WTC11 (cell line): Measurements from ENCODE around the gene ZNF672. TPM values are rescaled to one million over a fixed set of nuclear protein-coding genes. Genes with fewer than 3 reads are reported as not detected.

Experiments
- ATAC-seq: fragments of 200-7000 bp; cut with Tn5 transposase; 2 replicates; pipeline ENCODE4 v1.10.0; 2021; ENCODE audit warnings: mild to moderate bottlenecking, moderate library complexity
- CTCF ChIA-PET: fragments of 300-600 bp; sonication (Branson Sonifier 250); formaldehyde crosslinking; loops from one replicate; lab custom pipeline; 2021; ENCODE audit warnings: antibody characterized with exemption; lab: Charles Lee
- POLR2A ChIA-PET: fragments of 350-600 bp; sonication (Branson Sonifier 250); formaldehyde crosslinking; loops from one replicate; lab custom pipeline; 2021; ENCODE audit warnings: antibody characterized with exemption; lab: Charles Lee
- DNase-seq: peaks from one replicate; pipeline ENCODE4 v3.0.0; 2021; ENCODE audit warnings: low spot score
- H3K27ac Mint-ChIP-seq: 2 replicates; pipeline ENCODE4 v1.8.0; 2021; ENCODE audit warnings: mixed read lengths
- H3K27me3 Mint-ChIP-seq: 2 replicates; pipeline ENCODE4 v1.8.0; 2021; ENCODE audit warnings: low read depth, mild to moderate bottlenecking, moderate library complexity, mixed read lengths
- H3K36me3 Mint-ChIP-seq: 2 replicates; pipeline ENCODE4 v1.8.0; 2021; ENCODE audit warnings: mixed read lengths
- H3K4me1 Mint-ChIP-seq: 2 replicates; pipeline ENCODE4 v1.8.0; 2022; ENCODE audit warnings: mixed read lengths
- H3K4me3 Mint-ChIP-seq: 2 replicates; pipeline ENCODE4 v1.8.0; 2021; ENCODE audit warnings: mild to moderate bottlenecking, moderate library complexity, mixed read lengths
- H3K9me3 Mint-ChIP-seq: 2 replicates; pipeline ENCODE4 v1.8.0; 2021; ENCODE audit warnings: mixed read lengths
- CBFB ChIP-seq: sonication (generic); formaldehyde crosslinking; IDR thresholded peaks from 2 replicates; pipeline ENCODE4 v1.8.1; 2022; ENCODE audit warnings: mild to moderate bottlenecking, low read depth, missing genetic modification reagents
- EMX1 ChIP-seq: fragments of 250-450 bp; sonication (Bioruptor Pico); IDR thresholded peaks from 2 replicates; pipeline ENCODE4 v1.8.0; 2021; ENCODE audit warnings: mild to moderate bottlenecking
- ESRRA ChIP-seq: sonication (generic); formaldehyde crosslinking; IDR thresholded peaks from 2 replicates; pipeline ENCODE4 v1.8.1; 2022; ENCODE audit warnings: mild to moderate bottlenecking, missing genetic modification reagents, borderline replicate concordance
- ETV6 ChIP-seq: sonication (generic); formaldehyde crosslinking; IDR thresholded peaks from 2 replicates; pipeline ENCODE4 v1.8.1; 2022; ENCODE audit warnings: mild to moderate bottlenecking, missing genetic modification reagents
- FOXK1 ChIP-seq: sonication (generic); formaldehyde crosslinking; IDR thresholded peaks from 2 replicates; pipeline ENCODE4 v1.8.0; 2022; ENCODE audit warnings: mild to moderate bottlenecking, moderate library complexity, missing genetic modification reagents
- GRHL2 ChIP-seq: fragments of 250-450 bp; sonication (Bioruptor Pico); IDR thresholded peaks from 2 replicates; pipeline ENCODE4 v1.8.0; 2022; ENCODE audit warnings: mild to moderate bottlenecking, moderate library complexity; ENCODE audit not compliant: insufficient replicate concordance, severe bottlenecking
- HMGA2 ChIP-seq: fragments of 250-450 bp; sonication (Bioruptor Pico); IDR thresholded peaks from 2 replicates; pipeline ENCODE4 v1.4.0; 2021; ENCODE audit warnings: mild to moderate bottlenecking, moderate library complexity
- JUN ChIP-seq: sonication (generic); formaldehyde crosslinking; IDR thresholded peaks from 2 replicates; pipeline ENCODE4 v1.8.0; 2023; ENCODE audit warnings: mild to moderate bottlenecking, missing genetic modification reagents
- MXD4 ChIP-seq: fragments of 250-450 bp; sonication (Bioruptor Pico); IDR thresholded peaks from 2 replicates; pipeline ENCODE4 v1.8.0; 2021; ENCODE audit warnings: mild to moderate bottlenecking, moderate library complexity, borderline replicate concordance
- NFATC4 ChIP-seq: fragments of 250-450 bp; sonication (Bioruptor Pico); IDR thresholded peaks from 2 replicates; pipeline ENCODE4 v1.9.0; 2021; ENCODE audit warnings: mild to moderate bottlenecking
- SMAD3 ChIP-seq: sonication (generic); formaldehyde crosslinking; IDR thresholded peaks from 2 replicates; pipeline ENCODE4 v1.8.0; 2022; ENCODE audit warnings: missing genetic modification reagents, mild to moderate bottlenecking, borderline replicate concordance
- SMAD4 ChIP-seq: sonication (generic); formaldehyde crosslinking; IDR thresholded peaks from 2 replicates; pipeline ENCODE4 v1.8.0; 2022; ENCODE audit warnings: mild to moderate bottlenecking, missing genetic modification reagents
- SP1 ChIP-seq: sonication (generic); formaldehyde crosslinking; conservative IDR thresholded peaks from 2 replicates; pipeline ENCODE4 v1.8.1; 2022; ENCODE audit warnings: missing genetic modification reagents
- TCF7 ChIP-seq: sonication (generic); formaldehyde crosslinking; IDR thresholded peaks from 2 replicates; pipeline ENCODE4 v1.8.0; 2022; ENCODE audit warnings: mild to moderate bottlenecking, low read depth, missing genetic modification reagents, moderate library complexity
- TP53 ChIP-seq: sonication (generic); formaldehyde crosslinking; IDR thresholded peaks from 2 replicates; pipeline ENCODE4 v1.8.1; 2023; ENCODE audit warnings: mild to moderate bottlenecking, missing genetic modification reagents
- ZNF232 ChIP-seq: sonication (generic); formaldehyde crosslinking; IDR thresholded peaks from 2 replicates; pipeline ENCODE4 v1.8.0; 2022; ENCODE audit warnings: mild to moderate bottlenecking, missing genetic modification reagents
- ZNF396 ChIP-seq: fragments of 250-450 bp; sonication (Bioruptor Pico); IDR thresholded peaks from 2 replicates; pipeline ENCODE4 v1.8.0; 2021; ENCODE audit warnings: mild to moderate bottlenecking, moderate library complexity, borderline replicate concordance
- total RNA-seq: library from RNA; stranded (reverse); gene quantifications from 3 replicates; pipeline ENCODE4 v1.2.3, GENCODE V29; 2021
- TF ChIP-seq, protein P1 (sequence below): sonication (generic); formaldehyde crosslinking; IDR thresholded peaks from 2 replicates; pipeline ENCODE4 v1.8.1; 2022; ENCODE audit warnings: mild to moderate bottlenecking, moderate library complexity, missing genetic modification reagents
- TF ChIP-seq, protein P2 (sequence below): sonication (generic); formaldehyde crosslinking; IDR thresholded peaks from 2 replicates; pipeline ENCODE4 v1.8.1; 2023; ENCODE audit warnings: mild to moderate bottlenecking, missing genetic modification reagents, moderate library complexity
- TF ChIP-seq, protein P3 (sequence below): sonication (generic); formaldehyde crosslinking; IDR thresholded peaks from 2 replicates; pipeline ENCODE4 v1.8.1; 2023; ENCODE audit warnings: mild to moderate bottlenecking, missing genetic modification reagents, moderate library complexity
- TF ChIP-seq, protein P4 (sequence below): sonication (generic); formaldehyde crosslinking; IDR thresholded peaks from 2 replicates; pipeline ENCODE4 v1.8.0; 2023; ENCODE audit warnings: missing genetic modification reagents
- TF ChIP-seq, protein P5 (sequence below): sonication (generic); formaldehyde crosslinking; IDR thresholded peaks from 2 replicates; pipeline ENCODE4 v1.8.1; 2022; ENCODE audit warnings: mild to moderate bottlenecking, missing genetic modification reagents, moderate library complexity, borderline replicate concordance
- TF ChIP-seq, protein P6 (sequence below): sonication (generic); formaldehyde crosslinking; IDR thresholded peaks from 2 replicates; pipeline ENCODE4 v1.8.1; 2023; ENCODE audit warnings: mild to moderate bottlenecking, missing genetic modification reagents
- TF ChIP-seq, protein P7 (sequence below): fragments of 250-450 bp; sonication (Bioruptor Pico); conservative IDR thresholded peaks from 2 replicates; pipeline ENCODE4 v1.9.0; 2021; ENCODE audit warnings: mild to moderate bottlenecking
- TF ChIP-seq, protein P8 (sequence below): fragments of 200-600 bp; IDR thresholded peaks from 2 replicates; pipeline ENCODE4 v1.8.0; 2022; ENCODE audit warnings: antibody characterized with exemption

ZNF672 gene
- total RNA-seq, 1 experiment from 2014 or later, result 37.9 TPM

DNA sequence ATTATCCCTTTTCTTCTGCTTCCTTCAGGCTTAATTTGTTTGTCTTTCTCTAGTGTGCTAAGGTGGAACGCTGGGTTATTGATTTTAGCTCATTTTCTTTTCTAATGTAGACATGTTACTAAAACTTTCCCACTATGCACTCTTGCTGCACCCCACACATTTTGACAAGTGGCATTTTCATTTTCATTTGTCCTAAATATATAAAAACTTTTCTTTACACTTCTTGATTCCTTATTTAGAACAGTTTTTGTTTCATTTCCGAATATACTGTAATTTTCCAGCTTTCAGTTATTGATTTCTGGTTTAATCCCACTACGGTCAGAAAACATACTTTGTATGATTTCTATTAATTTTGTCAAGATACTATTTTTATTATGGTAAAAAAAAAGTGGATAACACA, 37.6 kb upstream of the ZNF672 start:
- Mint-ChIP-seq H3K4me1 (no peaks in the 10 kb centered on the region), H3K36me3 (peaks cover 40% of the 10 kb centered on the region), H3K9me3 (peaks cover 80% of the 10 kb centered on the region), H3K27ac (no peak overlapping the region), H3K4me3 (no peak overlapping the region), H3K27me3 (peaks cover 20% of the 10 kb centered on the region)
- ChIA-PET CTCF (no interaction called here), POLR2A (no interaction called here)
- no peak for DNase-seq
- no peak for TF ChIP-seq NFATC4 (CRISPR knock-in tag)
- no peak for TF ChIP-seq SMAD4 (CRISPR knock-in tag)
- TF ChIP-seq GRHL2 (CRISPR knock-in tag), result no peak
- TF ChIP-seq, protein P1, sequence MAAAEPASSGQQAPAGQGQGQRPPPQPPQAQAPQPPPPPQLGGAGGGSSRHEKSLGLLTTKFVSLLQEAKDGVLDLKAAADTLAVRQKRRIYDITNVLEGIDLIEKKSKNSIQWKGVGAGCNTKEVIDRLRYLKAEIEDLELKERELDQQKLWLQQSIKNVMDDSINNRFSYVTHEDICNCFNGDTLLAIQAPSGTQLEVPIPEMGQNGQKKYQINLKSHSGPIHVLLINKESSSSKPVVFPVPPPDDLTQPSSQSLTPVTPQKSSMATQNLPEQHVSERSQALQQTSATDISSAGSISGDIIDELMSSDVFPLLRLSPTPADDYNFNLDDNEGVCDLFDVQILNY, result no peak
- TF ChIP-seq, protein P2, sequence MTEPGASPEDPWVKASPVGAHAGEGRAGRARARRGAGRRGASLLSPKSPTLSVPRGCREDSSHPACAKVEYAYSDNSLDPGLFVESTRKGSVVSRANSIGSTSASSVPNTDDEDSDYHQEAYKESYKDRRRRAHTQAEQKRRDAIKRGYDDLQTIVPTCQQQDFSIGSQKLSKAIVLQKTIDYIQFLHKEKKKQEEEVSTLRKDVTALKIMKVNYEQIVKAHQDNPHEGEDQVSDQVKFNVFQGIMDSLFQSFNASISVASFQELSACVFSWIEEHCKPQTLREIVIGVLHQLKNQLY (CRISPR knock-in tag), result no peak
- TF ChIP-seq ESRRA, result no peak
- TF ChIP-seq, protein P3, sequence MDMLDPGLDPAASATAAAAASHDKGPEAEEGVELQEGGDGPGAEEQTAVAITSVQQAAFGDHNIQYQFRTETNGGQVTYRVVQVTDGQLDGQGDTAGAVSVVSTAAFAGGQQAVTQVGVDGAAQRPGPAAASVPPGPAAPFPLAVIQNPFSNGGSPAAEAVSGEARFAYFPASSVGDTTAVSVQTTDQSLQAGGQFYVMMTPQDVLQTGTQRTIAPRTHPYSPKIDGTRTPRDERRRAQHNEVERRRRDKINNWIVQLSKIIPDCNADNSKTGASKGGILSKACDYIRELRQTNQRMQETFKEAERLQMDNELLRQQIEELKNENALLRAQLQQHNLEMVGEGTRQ (CRISPR knock-in tag), result no peak
- no peak for TF ChIP-seq ZNF232
- no peak for ATAC-seq

DNA sequence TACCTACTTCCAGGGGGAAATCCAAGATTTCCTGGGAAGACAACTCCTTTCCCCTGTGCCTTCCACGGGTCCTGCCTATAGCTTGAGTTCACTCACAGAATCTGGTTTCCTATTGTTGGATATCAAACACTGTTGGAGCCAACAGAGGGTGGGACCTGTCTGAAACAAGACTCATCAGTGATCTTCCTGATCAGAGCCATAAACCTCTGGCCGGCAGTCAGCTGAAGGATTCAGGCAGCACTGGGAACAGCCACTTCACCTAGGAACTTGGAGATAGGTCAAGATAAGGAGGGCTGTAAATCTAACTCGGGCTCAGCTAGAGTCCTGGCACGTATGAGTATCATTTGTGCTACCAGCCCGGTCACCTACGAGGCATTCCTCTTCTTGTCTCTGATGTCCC, 35.6 kb upstream of the ZNF672 start:
- POLR2A ChIA-PET, result no interaction called here
- TF ChIP-seq, protein P2 (CRISPR knock-in tag), result no peak
- TF ChIP-seq TCF7 (CRISPR knock-in tag), result no peak
- TF ChIP-seq CBFB (CRISPR knock-in tag), result no peak
- TF ChIP-seq, protein P4, sequence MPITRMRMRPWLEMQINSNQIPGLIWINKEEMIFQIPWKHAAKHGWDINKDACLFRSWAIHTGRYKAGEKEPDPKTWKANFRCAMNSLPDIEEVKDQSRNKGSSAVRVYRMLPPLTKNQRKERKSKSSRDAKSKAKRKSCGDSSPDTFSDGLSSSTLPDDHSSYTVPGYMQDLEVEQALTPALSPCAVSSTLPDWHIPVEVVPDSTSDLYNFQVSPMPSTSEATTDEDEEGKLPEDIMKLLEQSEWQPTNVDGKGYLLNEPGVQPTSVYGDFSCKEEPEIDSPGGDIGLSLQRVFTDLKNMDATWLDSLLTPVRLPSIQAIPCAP, result no peak
- TF ChIP-seq, protein P5, sequence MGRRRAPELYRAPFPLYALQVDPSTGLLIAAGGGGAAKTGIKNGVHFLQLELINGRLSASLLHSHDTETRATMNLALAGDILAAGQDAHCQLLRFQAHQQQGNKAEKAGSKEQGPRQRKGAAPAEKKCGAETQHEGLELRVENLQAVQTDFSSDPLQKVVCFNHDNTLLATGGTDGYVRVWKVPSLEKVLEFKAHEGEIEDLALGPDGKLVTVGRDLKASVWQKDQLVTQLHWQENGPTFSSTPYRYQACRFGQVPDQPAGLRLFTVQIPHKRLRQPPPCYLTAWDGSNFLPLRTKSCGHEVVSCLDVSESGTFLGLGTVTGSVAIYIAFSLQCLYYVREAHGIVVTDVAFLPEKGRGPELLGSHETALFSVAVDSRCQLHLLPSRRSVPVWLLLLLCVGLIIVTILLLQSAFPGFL (CRISPR knock-in tag), result no peak
- no peak for TF ChIP-seq SP1 (CRISPR knock-in tag)
- no peak for TF ChIP-seq MXD4 (CRISPR knock-in tag)
- TF ChIP-seq ZNF396, result no peak
- TF ChIP-seq HMGA2, result no peak
- TF ChIP-seq JUN (CRISPR knock-in tag), result no peak
- TF ChIP-seq, protein P6, sequence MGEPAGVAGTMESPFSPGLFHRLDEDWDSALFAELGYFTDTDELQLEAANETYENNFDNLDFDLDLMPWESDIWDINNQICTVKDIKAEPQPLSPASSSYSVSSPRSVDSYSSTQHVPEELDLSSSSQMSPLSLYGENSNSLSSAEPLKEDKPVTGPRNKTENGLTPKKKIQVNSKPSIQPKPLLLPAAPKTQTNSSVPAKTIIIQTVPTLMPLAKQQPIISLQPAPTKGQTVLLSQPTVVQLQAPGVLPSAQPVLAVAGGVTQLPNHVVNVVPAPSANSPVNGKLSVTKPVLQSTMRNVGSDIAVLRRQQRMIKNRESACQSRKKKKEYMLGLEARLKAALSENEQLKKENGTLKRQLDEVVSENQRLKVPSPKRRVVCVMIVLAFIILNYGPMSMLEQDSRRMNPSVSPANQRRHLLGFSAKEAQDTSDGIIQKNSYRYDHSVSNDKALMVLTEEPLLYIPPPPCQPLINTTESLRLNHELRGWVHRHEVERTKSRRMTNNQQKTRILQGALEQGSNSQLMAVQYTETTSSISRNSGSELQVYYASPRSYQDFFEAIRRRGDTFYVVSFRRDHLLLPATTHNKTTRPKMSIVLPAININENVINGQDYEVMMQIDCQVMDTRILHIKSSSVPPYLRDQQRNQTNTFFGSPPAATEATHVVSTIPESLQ (CRISPR knock-in tag), result no peak
- no peak for TF ChIP-seq TP53 (CRISPR knock-in tag)
- no peak for TF ChIP-seq EMX1 (CRISPR knock-in tag)
- no peak for TF ChIP-seq FOXK1 (CRISPR knock-in tag)
- TF ChIP-seq, protein P7, sequence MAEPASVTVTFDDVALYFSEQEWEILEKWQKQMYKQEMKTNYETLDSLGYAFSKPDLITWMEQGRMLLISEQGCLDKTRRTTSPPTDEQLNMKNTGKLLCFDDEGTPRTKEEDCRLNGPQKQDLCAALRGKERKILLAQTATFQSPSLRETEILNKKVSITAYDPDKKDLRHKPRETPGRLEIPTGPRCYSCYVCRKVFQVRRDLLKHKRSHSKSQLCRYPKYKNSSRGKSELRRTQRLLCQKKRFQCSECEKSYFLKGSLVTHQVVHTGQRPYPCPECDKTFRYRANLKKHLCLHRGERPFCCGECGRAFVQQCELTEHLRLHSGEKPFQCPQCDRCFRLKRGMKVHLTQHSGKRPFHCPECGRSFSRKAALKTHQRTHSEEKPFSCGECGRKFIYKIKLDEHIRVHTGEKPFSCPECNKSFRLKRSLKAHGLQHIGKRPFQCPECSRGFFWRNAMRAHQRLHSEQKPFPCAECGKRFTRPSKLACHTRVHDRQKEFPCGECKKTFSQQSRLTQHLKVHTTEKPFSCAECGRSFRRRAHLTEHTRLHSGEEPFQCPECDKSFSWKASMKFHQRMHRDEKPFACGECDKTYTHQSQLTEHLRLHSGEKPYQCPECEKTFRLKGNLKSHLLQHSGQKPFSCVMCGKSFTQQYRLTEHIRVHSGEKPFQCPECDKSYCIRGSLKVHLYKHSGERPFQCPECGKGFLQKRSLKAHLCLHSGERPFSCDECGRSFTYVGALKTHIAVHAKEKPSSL, result no peak
- TF ChIP-seq ETV6 (CRISPR knock-in tag), result no peak
- TF ChIP-seq SMAD3, result no peak
- TF ChIP-seq, protein P8, sequence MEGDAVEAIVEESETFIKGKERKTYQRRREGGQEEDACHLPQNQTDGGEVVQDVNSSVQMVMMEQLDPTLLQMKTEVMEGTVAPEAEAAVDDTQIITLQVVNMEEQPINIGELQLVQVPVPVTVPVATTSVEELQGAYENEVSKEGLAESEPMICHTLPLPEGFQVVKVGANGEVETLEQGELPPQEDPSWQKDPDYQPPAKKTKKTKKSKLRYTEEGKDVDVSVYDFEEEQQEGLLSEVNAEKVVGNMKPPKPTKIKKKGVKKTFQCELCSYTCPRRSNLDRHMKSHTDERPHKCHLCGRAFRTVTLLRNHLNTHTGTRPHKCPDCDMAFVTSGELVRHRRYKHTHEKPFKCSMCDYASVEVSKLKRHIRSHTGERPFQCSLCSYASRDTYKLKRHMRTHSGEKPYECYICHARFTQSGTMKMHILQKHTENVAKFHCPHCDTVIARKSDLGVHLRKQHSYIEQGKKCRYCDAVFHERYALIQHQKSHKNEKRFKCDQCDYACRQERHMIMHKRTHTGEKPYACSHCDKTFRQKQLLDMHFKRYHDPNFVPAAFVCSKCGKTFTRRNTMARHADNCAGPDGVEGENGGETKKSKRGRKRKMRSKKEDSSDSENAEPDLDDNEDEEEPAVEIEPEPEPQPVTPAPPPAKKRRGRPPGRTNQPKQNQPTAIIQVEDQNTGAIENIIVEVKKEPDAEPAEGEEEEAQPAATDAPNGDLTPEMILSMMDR, result no peak
- Mint-ChIP-seq H3K4me1 (no peaks in the 10 kb centered on the region), H3K27ac (no peak overlapping the region), H3K9me3 (peaks cover 70% of the 10 kb centered on the region), H3K27me3 (peaks cover 24% of the 10 kb centered on the region), H3K36me3 (peaks cover 30% of the 10 kb centered on the region), H3K4me3 (no peak overlapping the region)
- ATAC-seq (no peak), DNase-seq (no peak)
- CTCF ChIA-PET, result no interaction called here
